ENCODE data around the gene LPCAT1. TPM values are rescaled to one million over a fixed set of nuclear protein-coding genes. Genes with fewer than 3 reads are reported as not detected.

LPCAT1 gene
- total RNA-seq, 4 donors from 2014 or later, result 10.4 to 13.2 (median 12.3) TPM

DNA sequence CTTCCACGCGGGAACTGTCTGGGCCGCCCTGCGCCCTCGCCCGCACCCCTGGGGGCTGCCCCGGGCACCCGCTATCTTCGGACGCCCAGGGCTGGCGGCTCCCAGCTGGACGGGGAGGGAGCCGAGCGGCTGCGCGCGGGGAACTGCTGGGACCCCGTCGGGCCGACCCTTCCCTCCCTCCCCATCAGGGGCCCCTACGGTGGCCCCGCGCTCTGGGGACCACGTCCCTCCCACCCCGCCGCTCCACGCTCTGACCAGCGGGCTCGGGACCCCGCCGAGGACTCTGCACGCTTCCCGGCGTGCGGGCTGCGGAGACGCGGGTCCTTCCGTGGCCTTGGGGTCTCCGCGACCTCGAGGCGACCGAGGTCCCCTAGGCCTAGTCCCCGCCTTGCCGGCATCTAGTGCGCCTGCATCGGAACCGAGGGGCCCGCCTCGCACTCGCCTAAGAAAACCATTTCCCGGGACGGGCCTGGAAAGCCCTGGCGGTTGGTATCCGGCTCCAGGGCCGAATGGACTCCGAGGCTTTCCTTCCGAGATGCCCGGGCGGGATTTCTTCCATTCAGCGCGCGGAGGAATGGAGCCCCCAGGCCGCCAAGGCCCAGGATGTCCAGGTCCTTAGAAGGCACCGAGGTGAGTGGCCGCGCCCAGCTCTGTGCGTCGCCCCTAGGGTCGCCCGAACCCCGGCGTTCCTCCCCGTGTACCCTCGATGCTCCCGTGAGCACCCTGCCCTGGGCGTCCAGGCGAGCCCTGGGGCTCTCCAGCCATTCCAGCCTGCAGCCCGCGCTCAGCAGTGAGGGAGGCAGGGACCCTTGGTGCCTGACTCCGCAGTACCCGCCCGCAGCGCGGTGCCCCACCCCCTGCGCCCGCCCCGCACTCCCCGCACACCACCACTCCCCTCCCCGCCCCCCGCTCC lies 77.8 kb downstream of the LPCAT1 start:
- 4 to 8% methylated on average over 23 to 42 of the region's 92 CpGs for WGBS, 2 donors
- DNase-seq (ENCODE audit: low spot score in 2 of 2), result peak in 1 of 2 donors; percentile 71
- H3K4me3 ChIP-seq (ENCODE audit: low read depth, poor library complexity, severe bottlenecking), result no peak overlapping the region
- intact Hi-C loops (cut with DNase I; ENCODE audit: low total_unique reads), result no loop called here
- TF ChIP-seq, protein P1, sequence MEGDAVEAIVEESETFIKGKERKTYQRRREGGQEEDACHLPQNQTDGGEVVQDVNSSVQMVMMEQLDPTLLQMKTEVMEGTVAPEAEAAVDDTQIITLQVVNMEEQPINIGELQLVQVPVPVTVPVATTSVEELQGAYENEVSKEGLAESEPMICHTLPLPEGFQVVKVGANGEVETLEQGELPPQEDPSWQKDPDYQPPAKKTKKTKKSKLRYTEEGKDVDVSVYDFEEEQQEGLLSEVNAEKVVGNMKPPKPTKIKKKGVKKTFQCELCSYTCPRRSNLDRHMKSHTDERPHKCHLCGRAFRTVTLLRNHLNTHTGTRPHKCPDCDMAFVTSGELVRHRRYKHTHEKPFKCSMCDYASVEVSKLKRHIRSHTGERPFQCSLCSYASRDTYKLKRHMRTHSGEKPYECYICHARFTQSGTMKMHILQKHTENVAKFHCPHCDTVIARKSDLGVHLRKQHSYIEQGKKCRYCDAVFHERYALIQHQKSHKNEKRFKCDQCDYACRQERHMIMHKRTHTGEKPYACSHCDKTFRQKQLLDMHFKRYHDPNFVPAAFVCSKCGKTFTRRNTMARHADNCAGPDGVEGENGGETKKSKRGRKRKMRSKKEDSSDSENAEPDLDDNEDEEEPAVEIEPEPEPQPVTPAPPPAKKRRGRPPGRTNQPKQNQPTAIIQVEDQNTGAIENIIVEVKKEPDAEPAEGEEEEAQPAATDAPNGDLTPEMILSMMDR (IDR thresholded peaks at IDR 0.05), result no peak
- no peak for TF ChIP-seq POLR2A (IDR thresholded peaks at IDR 0.05)

- H3K4me3 ChIP-seq (ENCODE audit: low read depth, poor library complexity, severe bottlenecking), result no peak within 1 kb of the TSS
- TF ChIP-seq, protein P1 (IDR thresholded peaks at IDR 0.05), result no peak
- no peak for TF ChIP-seq POLR2A (IDR thresholded peaks at IDR 0.05)
- WGBS, 2 donors, result 0 to 1% methylated on average over 1 to 26 of the region's 52 CpGs
- peak in 1 of 2 donors; percentile 83 for DNase-seq (ENCODE audit: low spot score in 2 of 2)
- intact Hi-C loops (cut with DNase I; ENCODE audit: low total_unique reads), result no loop called here
Measured at GRCh38 chr5:1445313-1445688, 78.5 kb downstream of the LPCAT1 start, which contains the start of gene SLC6A3. Gene SLC6A3, minus strand, starts transcription at chr5:1445440. Its CDS starts 2,243 bp downstream, at chr5:1443197.

GRCh38 chr5:1444361-1445189 lies 79.2 kb downstream of the LPCAT1 start:
- intact Hi-C loops (cut with DNase I; ENCODE audit: low total_unique reads), result no loop called here
- 13% methylated on average over 19 to 21 of the region's 68 CpGs for WGBS, 2 donors
- DNase-seq (ENCODE audit: low spot score in 2 of 2), result peak in 1 of 2 donors; percentile 70
- H3K4me3 ChIP-seq (ENCODE audit: low read depth, poor library complexity, severe bottlenecking), result no peak overlapping the region
- TF ChIP-seq, protein P1 (IDR thresholded peaks at IDR 0.05), result no peak
- TF ChIP-seq POLR2A (IDR thresholded peaks at IDR 0.05), result no peak

DNA sequence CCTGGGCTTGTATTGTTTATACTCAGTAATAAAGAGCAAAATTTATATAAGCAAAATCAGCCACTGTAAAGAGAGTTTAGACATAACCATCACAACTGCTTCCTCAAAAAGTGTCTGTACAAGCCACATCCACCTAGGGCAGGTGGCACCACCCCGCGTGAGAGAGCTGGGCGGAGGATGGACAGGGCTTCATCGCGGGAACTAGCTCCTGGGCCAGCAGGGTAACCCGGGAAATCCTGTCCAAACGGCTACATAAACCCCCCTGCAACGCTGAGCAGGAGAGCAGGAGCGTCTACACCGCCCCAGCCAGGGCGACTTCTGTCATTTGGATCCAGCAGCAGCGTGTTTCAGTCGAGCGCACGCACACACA lies 79.8 kb downstream of the LPCAT1 start:
- intact Hi-C loops (cut with DNase I; ENCODE audit: low total_unique reads), result no loop called here
- TF ChIP-seq, protein P1 (IDR thresholded peaks at IDR 0.05), result no peak
- peak in 1 of 2 donors; percentile 63 for DNase-seq (ENCODE audit: low spot score in 2 of 2)
- WGBS, 2 donors, result 54 to 58% methylated on average over 14 to 15 of the region's 15 CpGs
- H3K4me3 ChIP-seq (ENCODE audit: low read depth, poor library complexity, severe bottlenecking), result no peak overlapping the region

- peak in 1 of 2 donors; percentile 70 for DNase-seq (ENCODE audit: low spot score in 2 of 2)
- no peak overlapping the region for H3K4me3 ChIP-seq (ENCODE audit: low read depth, poor library complexity, severe bottlenecking)
- TF ChIP-seq POLR2A (IDR thresholded peaks at IDR 0.05), result no peak
- TF ChIP-seq, protein P1 (IDR thresholded peaks at IDR 0.05), result no peak
- intact Hi-C loops (cut with DNase I; ENCODE audit: low total_unique reads), result no loop called here
- WGBS, 2 donors, result 57 to 65% methylated on average over 9 of the region's 9 CpGs
Measured at GRCh38 chr5:1443171-1443570, 80.6 kb downstream of the LPCAT1 start.

All from lower leg skin (tissue), 4 donors.